HEK293 (cell line): Measurements from ENCODE around the gene PDE4B.

ENCODE experiments used
- CTCF ChIA-PET: fragments of 350-600 bp; formaldehyde crosslinking; extraction: SDS; loops from one replicate; lab custom pipeline; 2021; ENCODE audit warnings: antibody characterized with exemption; lab: Yijun Ruan, JAX
- POLR2A ChIA-PET: fragments of 300-600 bp; formaldehyde crosslinking; extraction: SDS; loops from one replicate; lab custom pipeline; 2020; ENCODE audit warnings: antibody characterized with exemption, inconsistent platforms; lab: Yijun Ruan, JAX
- H3K27ac ChIP-seq: fragments of 200-500 bp; sonication (Bioruptor generic); 2 replicates; pipeline ENCODE4 v1.5.1; 2014; ENCODE audit warnings: low read depth, low read length, control low read depth, inconsistent platforms; ENCODE audit errors: extremely low read depth
- H3K36me3 ChIP-seq, 2 experiments: fragments of 200-500 bp in 1 of 2; sonication (Bioruptor generic) in 1 of 2; 1 replicate in 1 of 2; 2 replicates in 1 of 2; pipeline ENCODE4 v1.5.1; 2014 to 2017; ENCODE audit warnings: inconsistent platforms in 2 of 2, low read length in 2 of 2; ENCODE audit not compliant: control insufficient read depth in 2 of 2, insufficient read depth in 1 of 2
- H3K4me1 ChIP-seq: fragments of 200-500 bp; sonication (Bioruptor generic); 2 replicates; pipeline ENCODE4 v1.5.1; 2014; ENCODE audit warnings: mild to moderate bottlenecking, low read length, inconsistent platforms; ENCODE audit not compliant: control insufficient read depth, insufficient read depth
- H3K4me3 ChIP-seq: 2 replicates; pipeline ENCODE4 v1.5.1; 2011; ENCODE audit warnings: low read depth, mild to moderate bottlenecking, control low read depth, low read length, moderate library complexity
- H3K9me3 ChIP-seq: fragments of 200-500 bp; sonication (Bioruptor generic); 2 replicates; pipeline ENCODE4 v1.5.1; 2014; ENCODE audit warnings: low read depth, low read length, inconsistent platforms; ENCODE audit not compliant: control insufficient read depth, insufficient read depth
- BCL11A ChIP-seq: fragments of 450-650 bp; formaldehyde crosslinking; IDR thresholded peaks from 2 replicates; pipeline ENCODE4 v1.5.1; 2016; ENCODE audit warnings: low read depth, missing biosample characterization, missing genetic modification characterization
- FEZF1 ChIP-seq: fragments of 450-650 bp; formaldehyde crosslinking; IDR thresholded peaks from 2 replicates; pipeline ENCODE4 v1.5.1; 2016; ENCODE audit warnings: missing biosample characterization, missing genetic modification characterization
- MZF1 ChIP-seq: fragments of 450-650 bp; formaldehyde crosslinking; IDR thresholded peaks from 2 replicates; pipeline ENCODE4 v1.5.1; 2017; ENCODE audit warnings: missing biosample characterization, missing genetic modification characterization, borderline replicate concordance
- PRDM6 ChIP-seq: fragments of 450-650 bp; formaldehyde crosslinking; IDR thresholded peaks from 2 replicates; pipeline ENCODE4 v1.5.1; 2017; ENCODE audit warnings: missing biosample characterization, missing genetic modification characterization
- ZIC2 ChIP-seq: fragments of 450-650 bp; formaldehyde crosslinking; IDR thresholded peaks from 2 replicates; pipeline ENCODE4 v1.5.1; 2016; ENCODE audit warnings: missing biosample characterization, missing genetic modification characterization
- ZNF112 ChIP-seq: fragments of 450-650 bp; formaldehyde crosslinking; IDR thresholded peaks from 2 replicates; pipeline ENCODE4 v1.5.0; 2017; ENCODE audit warnings: missing biosample characterization, missing genetic modification characterization
- ZNF121 ChIP-seq: fragments of 450-650 bp; formaldehyde crosslinking; IDR thresholded peaks from 2 replicates; pipeline ENCODE4 v1.5.1; 2016; ENCODE audit warnings: missing biosample characterization, missing genetic modification characterization
- ZNF175 ChIP-seq: fragments of 450-650 bp; formaldehyde crosslinking; IDR thresholded peaks from 2 replicates; pipeline ENCODE4 v1.5.1; 2016; ENCODE audit warnings: missing biosample characterization, missing genetic modification characterization
- ZNF23 ChIP-seq: fragments of 450-650 bp; formaldehyde crosslinking; IDR thresholded peaks from 2 replicates; pipeline ENCODE4 v1.5.1; 2016; ENCODE audit warnings: missing biosample characterization, missing genetic modification characterization, borderline replicate concordance
- ZNF26 ChIP-seq: fragments of 450-650 bp; formaldehyde crosslinking; IDR thresholded peaks from 2 replicates; pipeline ENCODE4 v1.5.1; 2016; ENCODE audit warnings: missing biosample characterization, missing genetic modification characterization
- ZNF280C ChIP-seq: fragments of 450-650 bp; formaldehyde crosslinking; IDR thresholded peaks from 2 replicates; pipeline ENCODE4 v1.5.1; 2016; ENCODE audit warnings: missing biosample characterization, missing genetic modification characterization
- ZNF416 ChIP-seq: fragments of 450-650 bp; formaldehyde crosslinking; IDR thresholded peaks from 2 replicates; pipeline ENCODE4 v1.5.1; 2016; ENCODE audit warnings: missing biosample characterization, missing genetic modification characterization
- ZNF510 ChIP-seq: fragments of 450-650 bp; formaldehyde crosslinking; IDR thresholded peaks from 2 replicates; pipeline ENCODE4 v1.5.1; 2018; ENCODE audit warnings: mild to moderate bottlenecking, missing genetic modification characterization, missing biosample characterization; ENCODE audit not compliant: insufficient replicate concordance
- ZNF514 ChIP-seq: fragments of 450-650 bp; formaldehyde crosslinking; IDR thresholded peaks from 2 replicates; pipeline ENCODE4 v1.5.1; 2016; ENCODE audit warnings: missing biosample characterization, missing genetic modification characterization
- ZNF544 ChIP-seq: fragments of 450-650 bp; formaldehyde crosslinking; IDR thresholded peaks from 2 replicates; pipeline ENCODE4 v1.5.0; 2017; ENCODE audit warnings: missing biosample characterization, missing genetic modification characterization
- ZNF623 ChIP-seq: fragments of 450-650 bp; formaldehyde crosslinking; IDR thresholded peaks from 2 replicates; pipeline ENCODE4 v1.5.1; 2016; ENCODE audit warnings: missing biosample characterization, missing genetic modification characterization
- ZSCAN18 ChIP-seq: fragments of 450-650 bp; formaldehyde crosslinking; IDR thresholded peaks from 2 replicates; pipeline ENCODE4 v1.5.1; 2016; ENCODE audit warnings: missing biosample characterization, missing genetic modification characterization
- TF ChIP-seq, protein P1 (sequence below): fragments of 450-650 bp; formaldehyde crosslinking; IDR thresholded peaks from 2 replicates; pipeline ENCODE4 v1.5.1; 2016; ENCODE audit warnings: missing biosample characterization, missing genetic modification characterization
- TF ChIP-seq, protein P2 (sequence below): fragments of 450-650 bp; formaldehyde crosslinking; IDR thresholded peaks from 2 replicates; pipeline ENCODE4 v1.5.1; 2016; ENCODE audit warnings: missing biosample characterization, missing genetic modification characterization
- TF ChIP-seq, protein P3 (sequence below): fragments of 450-650 bp; IDR thresholded peaks from 2 replicates; pipeline ENCODE4 v1.5.1; 2018; ENCODE audit warnings: missing biosample characterization, missing genetic modification characterization

Gene PDE4B

DNA sequence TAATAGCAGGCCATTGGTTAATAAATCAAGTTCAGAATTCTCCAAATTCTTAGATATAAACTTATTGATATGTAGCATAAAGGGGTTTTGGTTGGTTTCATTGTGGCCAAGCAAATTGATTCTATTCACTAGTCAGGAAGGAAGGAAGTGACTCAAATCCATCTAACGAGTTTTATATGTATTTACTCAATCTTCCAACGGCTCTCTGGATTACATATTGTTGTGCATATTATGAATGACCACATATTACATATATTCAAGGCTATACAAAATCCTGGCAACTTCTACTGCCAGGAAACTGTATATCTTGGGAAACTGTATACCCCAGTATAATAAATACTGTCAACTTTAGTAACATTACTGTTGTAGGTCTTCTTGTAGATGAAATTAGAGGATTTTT lies 20.1 kb upstream of the PDE4B start:
- Histone ChIP-seq H3K4me3 (no peak overlapping the region), H3K9me3 (no peaks in the 10 kb centered on the region), H3K4me1 (no peaks in the 10 kb centered on the region), H3K27ac (no peak overlapping the region), H3K36me3 (no peaks in the 10 kb centered on the region)
- TF ChIP-seq ZNF175 (tag by site-specific recombination) (no peak), ZNF510 (tag by site-specific recombination) (no peak), ZNF544 (tag by site-specific recombination) (no peak), ZNF416 (no peak), ZNF26 (tag by site-specific recombination) (no peak), MZF1 (tag by site-specific recombination) (no peak), PRDM6 (no peak)
- TF ChIP-seq, protein P1, sequence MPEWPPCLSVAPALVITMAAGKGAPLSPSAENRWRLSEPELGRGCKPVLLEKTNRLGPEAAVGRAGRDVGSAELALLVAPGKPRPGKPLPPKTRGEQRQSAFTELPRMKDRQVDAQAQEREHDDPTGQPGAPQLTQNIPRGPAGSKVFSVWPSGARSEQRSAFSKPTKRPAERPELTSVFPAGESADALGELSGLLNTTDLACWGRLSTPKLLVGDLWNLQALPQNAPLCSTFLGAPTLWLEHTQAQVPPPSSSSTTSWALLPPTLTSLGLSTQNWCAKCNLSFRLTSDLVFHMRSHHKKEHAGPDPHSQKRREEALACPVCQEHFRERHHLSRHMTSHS (tag by site-specific recombination), result no peak
- ChIA-PET POLR2A (no interaction called here), CTCF (no interaction called here)

DNA sequence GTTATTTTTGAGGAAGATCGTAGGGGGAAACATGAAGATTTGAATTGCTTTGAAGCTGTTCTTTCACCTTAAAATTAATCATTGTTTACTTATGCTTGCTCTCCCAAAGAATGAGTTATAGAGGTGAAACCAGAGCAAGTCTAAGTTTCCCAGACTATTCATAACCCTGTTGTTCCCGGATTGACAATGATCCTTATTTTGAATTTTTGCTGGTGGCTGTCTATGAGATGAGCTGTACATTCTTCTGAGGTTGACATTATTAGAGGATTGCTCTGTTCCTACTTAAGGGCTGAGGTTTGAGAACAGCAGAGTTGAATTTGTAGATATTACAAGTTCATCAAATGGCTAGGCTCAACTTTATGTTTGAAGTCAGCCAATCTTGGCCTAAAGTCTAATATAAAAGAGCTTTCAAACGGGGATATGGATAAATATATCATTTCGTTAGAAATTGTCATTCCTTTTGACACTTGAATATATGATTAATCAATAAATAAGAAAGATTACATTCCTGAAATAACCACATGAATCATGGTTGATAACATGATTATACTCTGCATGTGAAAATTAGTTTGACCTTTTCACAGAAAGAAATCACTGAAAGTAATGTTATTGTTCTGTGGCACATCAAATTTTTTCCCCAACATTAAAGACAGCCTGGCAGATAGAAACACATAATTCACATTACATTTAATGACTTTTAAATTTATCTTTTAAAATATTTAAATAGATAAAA lies 19.1 kb upstream of the PDE4B start:
- Histone ChIP-seq H3K4me1 (no peaks in the 10 kb centered on the region), H3K36me3 (no peaks in the 10 kb centered on the region), H3K27ac (no peak overlapping the region), H3K4me3 (no peak overlapping the region), H3K9me3 (no peaks in the 10 kb centered on the region)
- POLR2A ChIA-PET, result no interaction called here
- CTCF ChIA-PET, result interaction anchor here (0.7 kb wide), 1 partner anchor 53 kb away, joined by 3 read pairs; no protein-coding TSS in a partner anchor
- TF ChIP-seq ZNF514 (tag by site-specific recombination) (no peak), ZNF112 (tag by site-specific recombination) (no peak), ZSCAN18 (tag by site-specific recombination) (no peak), FEZF1 (no peak), ZNF623 (tag by site-specific recombination) (no peak), ZNF23 (tag by site-specific recombination) (no peak), ZNF121 (tag by site-specific recombination) (no peak), ZNF280C (tag by site-specific recombination) (no peak), BCL11A (tag by site-specific recombination) (no peak), PRDM6 (no peak), ZIC2 (tag by site-specific recombination) (no peak)
- TF ChIP-seq, protein P2, sequence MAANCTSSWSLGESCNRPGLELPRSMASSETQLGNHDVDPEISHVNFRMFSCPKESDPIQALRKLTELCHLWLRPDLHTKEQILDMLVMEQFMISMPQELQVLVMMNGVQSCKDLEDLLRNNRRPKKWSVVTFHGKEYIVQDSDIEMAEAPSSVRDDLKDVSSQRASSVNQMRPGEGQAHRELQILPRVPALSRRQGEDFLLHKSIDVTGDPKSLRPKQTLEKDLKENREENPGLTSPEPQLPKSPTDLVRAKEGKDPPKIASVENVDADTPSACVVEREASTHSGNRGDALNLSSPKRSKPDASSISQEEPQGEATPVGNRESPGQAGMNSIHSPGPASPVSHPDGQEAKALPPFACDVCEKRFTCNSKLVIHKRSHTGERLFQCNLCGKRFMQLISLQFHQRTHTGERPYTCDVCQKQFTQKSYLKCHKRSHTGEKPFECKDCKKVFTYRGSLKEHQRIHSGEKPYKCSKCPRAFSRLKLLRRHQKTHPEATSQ (tag by site-specific recombination), result no peak
- TF ChIP-seq, protein P3, sequence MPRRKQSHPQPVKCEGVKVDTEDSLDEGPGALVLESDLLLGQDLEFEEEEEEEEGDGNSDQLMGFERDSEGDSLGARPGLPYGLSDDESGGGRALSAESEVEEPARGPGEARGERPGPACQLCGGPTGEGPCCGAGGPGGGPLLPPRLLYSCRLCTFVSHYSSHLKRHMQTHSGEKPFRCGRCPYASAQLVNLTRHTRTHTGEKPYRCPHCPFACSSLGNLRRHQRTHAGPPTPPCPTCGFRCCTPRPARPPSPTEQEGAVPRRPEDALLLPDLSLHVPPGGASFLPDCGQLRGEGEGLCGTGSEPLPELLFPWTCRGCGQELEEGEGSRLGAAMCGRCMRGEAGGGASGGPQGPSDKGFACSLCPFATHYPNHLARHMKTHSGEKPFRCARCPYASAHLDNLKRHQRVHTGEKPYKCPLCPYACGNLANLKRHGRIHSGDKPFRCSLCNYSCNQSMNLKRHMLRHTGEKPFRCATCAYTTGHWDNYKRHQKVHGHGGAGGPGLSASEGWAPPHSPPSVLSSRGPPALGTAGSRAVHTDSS (tag by site-specific recombination), result no peak
